ENCODE measurements around the gene TMED1.
"Not testable (repeated sequence)": the region's sequence is repeated elsewhere in the genome, so short reads cannot be mapped to it uniquely, and the experiment has no call there.

Gene TMED1

GRCh38 chr19:10861103-10861651, 25.2 kb upstream of the TMED1 start:
- DNase-seq: peak in 1 of 2 donors; percentile 32

- peak in 1 of 2 donors; percentile 40 for DNase-seq
These were observed 22.3 kb upstream of the TMED1 start for GRCh38 chr19:10858204-10858828.

DNA sequence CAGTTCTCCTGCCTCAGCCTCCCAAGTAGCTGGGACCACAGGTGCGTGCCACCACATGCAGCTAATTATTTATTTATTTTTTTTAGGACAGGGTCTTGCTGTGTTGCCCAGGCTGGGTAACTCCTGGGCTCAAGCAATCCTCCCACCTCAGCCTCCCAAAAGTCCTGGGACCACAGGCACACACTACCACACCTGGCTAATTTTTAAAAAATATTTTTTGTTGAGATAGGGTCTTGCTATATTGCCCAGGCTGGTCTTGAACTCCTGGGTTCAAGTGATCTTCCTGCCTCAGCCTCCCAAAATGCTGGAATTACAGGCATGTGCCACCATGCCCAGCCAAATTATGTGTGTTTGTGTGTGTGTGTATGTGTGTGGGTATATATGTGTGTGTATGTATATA, 20.9 kb upstream of the TMED1 start:
- DNase-seq: not testable (repeated sequence)

DNA sequence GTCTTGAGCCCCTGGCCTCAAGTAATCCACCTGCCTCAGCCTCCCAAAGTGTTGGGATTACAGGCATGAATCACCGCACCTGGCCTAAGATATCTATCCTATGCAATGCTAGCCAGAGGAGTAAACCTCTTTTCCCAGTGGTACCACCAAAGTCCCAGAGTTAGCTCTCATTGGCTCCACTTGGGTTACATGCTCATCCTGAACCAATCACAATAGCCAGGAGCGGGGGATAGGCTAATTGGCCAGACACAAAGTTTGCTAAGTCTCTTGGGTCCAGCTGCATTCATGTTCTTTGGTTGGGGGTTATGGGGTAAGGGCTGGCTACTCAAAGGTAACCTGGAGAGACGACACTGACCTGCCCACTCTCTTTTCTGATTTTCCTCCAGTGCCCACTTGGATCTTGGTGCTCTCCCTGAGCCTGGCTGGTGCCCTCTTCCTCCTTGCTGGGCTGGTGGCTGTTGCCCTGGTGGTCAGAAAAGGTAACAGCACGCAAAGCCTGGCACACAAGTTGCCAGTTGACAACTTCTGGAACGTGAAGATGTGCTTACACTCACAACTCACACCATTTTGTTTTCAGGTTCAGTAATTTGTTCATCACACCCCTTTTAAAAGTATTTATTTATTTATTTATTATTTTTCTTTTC, 20.0 kb upstream of the TMED1 start:
- DNase-seq: peak in 1 of 2 donors; percentile 28

- no peak for DNase-seq
These were observed 18.5 kb upstream of the TMED1 start for GRCh38 chr19:10854350-10855089.

DNA sequence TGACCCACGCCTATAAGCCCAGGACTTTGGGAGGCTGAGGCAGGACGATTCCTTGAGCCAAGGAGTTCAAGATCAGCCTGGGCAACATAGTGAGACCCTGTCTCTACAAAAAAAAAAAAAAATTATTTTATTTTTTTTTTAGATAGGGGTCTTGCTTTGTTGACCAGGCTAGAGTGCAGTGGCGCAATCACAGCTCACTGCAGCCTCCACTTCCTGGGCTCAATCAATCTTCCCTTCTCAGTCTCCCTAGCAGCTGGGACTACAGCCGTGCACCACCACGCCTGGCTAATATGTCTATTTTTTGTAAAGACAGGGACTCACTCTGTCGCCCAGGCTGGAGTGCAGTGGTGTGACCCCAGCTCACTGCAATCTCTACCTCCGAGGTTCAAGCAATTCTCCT, 16.9 kb upstream of the TMED1 start:
- DNase-seq: no peak

GRCh38 chr19:10852098-10852800, 16.2 kb upstream of the TMED1 start:
- no peak for DNase-seq

GRCh38 chr19:10850631-10851030, 14.6 kb upstream of the TMED1 start:
- no peak for DNase-seq

DNA sequence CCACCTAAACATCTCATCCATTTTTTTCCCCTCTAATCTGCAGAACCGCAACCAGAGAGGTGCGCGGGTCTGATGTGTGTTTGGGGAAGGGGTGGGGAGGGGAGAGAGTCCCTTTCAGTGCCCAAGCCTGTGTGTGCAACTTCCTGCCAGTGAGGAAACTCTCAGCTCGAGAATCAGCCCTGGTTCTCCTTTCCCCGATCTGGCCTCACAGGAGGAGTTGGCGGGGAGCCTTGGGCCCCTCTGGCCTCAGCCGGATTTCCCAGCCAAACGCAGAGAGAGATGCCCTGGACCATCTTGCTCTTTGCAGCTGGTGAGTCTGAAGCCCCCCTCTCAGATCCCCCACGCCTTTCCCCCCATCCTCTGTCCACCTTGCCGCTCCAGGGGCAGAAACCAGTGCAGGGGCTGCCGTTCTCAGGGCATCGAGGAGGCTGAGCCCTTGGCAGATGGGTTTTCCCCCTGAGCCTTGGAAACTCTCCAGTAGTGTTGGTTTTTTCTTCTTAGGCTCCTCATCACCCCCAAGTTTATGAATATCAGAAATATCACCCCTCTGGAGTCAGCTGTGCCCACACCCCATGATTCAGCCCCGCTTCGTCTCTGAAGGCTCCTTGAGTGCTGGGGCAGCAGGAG, 12.3 kb upstream of the TMED1 start, which contains the start of gene C19orf38:
Gene C19orf38 (plus strand): TSS at position 186 of the 627 bp plus-strand sequence. CDS start 94 bp downstream, at position 280.
- DNase-seq: no peak

DNA sequence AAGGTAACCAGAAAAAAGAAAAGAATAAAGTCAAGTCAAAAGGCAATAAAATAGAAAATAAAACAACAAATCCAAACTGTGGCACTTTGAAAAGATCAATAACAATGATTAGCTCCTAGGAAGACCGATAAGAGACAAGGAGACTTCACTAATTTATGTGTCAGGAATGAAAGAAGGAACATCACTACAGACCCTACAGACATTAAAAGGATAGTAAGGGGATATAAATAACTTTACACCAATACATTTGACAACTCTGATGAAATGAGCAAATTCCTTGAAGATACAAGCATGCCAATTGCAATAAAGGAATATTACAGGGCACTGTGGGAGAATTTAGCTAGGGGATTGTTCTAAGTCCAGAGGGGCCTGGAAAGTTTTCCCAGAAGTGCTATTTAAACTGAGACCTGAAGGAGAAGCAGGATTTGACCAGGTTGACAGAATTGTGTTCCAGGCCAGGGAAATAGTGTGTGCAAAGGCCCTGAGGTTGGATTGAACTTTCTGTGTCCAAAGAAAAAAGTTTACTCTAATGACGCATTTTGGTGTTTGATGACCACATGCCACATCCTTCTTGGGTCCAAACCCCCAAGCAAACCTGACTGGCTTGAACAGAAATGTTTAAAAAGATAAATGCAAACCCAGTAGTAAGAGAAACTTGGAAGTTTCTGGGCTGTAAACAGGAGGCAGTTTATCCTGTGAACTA, 10.6 kb upstream of the TMED1 start:
- no peak for DNase-seq

GRCh38 chr19:10842788-10843187, 6.8 kb upstream of the TMED1 start:
- no peak for DNase-seq

DNA sequence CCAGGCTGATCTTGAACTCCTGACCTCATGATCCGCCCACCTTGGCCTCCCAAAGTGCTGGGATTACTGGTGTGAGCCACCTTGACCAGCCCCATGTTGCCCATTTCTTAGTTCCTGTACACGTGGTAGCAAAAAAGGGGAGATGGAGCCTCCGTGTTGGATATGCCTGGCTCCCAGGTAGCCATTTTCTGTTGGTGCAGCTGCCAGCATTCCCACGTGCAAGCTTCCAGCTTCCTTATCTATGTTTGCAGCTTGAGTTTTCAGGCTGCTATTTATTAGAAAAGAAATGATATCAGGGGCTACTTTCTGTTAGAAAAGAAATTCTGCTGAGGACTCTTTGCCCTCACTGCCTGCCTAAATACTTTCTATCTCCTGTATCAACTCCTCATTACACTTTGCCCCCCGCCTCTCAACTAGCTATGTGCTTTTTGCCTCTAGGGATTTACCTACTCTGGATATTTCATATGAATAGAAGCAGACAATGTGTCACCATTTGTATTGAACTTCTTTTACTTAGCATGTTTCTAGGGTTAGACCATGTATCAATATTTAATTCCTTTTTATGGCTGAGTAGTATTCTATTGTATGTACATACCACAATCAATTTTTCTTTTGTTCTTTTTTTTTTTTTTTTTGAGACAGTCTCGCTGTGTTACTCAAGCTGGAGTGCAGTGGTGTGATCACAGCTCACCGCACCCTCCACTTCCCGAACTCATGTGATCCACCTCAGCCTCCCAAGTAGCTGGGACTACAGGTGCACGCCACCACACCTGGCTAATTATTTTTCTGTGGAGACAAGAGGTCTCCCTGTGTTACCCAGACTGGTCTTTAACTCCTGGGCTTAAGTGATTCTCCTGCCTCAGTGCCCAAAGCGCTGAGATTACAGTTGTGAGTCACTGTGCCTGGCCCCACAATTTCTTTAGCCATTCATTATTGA, 3.4 kb upstream of the TMED1 start:
- DNase-seq: no peak

DNA sequence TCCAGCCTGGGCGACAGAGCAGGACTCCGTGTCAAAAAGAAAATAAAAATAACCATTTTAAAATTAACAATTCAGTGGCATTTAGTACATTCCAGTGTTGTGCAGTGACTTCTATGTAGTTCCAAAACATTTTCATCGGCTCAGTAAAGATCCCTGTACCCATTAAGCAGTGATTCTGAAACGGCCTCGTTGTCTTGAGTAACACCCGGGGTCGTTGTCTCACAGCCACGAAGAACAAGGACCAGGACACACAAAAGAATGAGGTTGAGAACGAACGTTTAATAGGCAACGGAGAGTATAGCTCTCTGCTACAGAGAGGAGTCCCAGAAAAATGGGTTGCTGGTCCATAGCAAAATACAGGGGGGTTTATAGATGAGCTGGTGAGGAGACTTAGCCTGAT, 2.4 kb upstream of the TMED1 start:
- no peak for DNase-seq

GRCh38 chr19:10837649-10838048, 1.6 kb upstream of the TMED1 start:
- DNase-seq: not testable (repeated sequence)

GRCh38 chr19:10836479-10837330, 693 bp upstream of the TMED1 start:
- DNase-seq: peak; percentile 68 to 76

DNA sequence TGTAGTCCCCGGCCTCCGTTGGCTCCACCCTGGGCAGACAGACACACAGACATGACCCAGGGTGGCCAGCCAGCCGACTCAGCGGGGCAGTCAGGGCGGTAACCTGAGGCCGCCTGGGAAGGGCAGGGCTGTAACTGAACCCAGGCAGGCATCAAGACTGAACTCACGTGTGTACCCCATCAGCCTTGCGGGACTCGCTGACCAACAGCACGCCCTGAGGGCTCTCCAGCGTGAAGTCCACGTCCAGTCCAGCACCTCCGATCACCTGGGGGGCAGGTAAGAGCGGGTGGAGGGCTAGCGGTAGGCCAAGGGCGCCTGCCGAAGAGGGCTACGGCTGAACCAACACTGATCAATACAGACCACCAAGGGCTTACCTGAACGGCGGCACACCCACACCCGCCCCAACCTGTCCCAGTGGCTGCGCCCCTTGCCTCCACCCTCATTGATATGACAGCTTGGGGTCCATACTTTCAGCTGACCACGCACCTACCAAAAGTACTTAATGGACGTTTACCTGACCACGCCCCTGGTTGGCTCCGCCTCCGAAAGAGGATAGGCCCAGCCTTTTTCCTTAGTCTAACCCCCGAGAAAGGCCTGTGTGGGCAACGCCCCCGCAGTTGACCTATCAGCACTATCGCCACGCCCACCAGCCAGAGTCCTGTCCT, 791 bp downstream of the TMED1 start:
- no peak for DNase-seq

DNA sequence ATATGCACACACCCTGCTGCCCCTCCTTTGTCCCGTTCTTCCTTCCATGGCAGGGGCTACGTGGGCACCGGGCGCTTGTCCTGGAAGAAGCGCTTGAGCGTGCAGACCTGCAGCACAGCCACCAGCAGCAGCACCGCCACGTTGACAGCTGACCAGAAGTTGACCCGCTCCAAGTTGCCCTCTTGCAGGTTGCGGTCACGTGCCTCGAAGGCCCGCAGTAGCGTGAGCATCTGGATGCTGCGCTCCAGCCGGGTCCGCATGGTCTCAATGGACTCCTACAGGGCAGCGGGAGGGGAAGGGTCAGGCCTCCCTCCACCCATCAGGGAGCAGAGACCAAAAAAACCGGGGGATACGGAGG, 3.1 kb downstream of the TMED1 start:
- no peak for DNase-seq

- no peak for DNase-seq
These were observed 3.7 kb downstream of the TMED1 start for GRCh38 chr19:10831987-10832938.
